ENCODE measurements around the gene AFDN.

AFDN gene

DNA sequence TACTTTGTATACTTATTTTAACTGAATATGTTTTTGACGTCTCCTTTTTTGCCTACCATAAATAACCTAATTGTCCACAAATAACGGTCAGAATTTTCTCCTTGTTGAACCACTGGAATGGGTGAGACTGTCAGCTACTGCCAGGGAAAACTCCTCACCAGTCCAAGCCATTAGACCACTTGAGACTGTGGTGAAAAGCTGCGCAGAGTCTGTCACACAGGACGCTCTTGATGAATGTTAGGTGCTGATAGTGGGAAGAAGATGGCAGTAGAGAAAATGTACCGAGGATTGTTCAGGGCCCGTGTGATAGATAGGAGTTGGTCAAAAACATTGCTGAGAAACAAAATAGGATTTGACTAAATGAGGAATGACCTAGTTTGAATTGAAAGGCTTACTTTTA, 95.1 kb downstream of the AFDN start:
- DNase-seq: no peak

DNA sequence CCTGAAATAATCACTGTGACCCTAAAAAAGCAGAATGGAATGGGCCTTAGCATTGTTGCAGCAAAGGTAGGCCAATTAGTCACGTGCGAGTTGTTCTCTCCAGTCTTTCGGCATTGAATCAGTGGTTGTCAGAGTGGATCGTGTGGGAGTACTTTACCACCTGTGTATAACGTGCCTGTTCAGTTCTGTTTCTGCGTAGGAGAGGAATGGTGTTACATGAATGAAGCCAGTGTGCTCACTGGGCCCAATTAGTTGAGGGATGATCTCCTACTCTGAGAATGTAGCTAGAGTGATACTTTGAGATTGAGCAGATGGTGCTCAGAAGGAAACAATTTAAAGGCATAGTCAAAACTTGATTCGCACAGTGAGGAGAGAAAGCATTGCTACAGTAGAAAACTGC, 98.3 kb downstream of the AFDN start:
- no peak for DNase-seq

DNA sequence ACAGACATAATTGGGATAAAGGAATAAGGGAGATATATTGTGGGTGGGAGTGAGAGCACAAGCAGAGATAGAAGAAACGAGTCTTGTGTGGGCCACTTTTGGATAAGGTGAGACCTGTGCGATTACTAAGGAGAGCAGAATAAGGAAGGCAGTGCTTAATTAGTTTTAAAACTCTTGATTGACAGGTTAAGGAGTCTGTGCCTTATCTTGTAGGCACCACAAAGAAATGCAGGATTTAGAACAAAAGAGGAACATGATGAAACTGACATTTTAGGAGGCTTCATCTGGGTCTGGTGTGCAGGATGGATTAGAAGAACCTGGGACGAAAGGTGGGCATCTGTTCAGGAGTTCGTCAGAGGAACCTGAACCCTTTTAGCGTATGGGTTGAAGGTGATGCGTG, 100.5 kb downstream of the AFDN start:
- DNase-seq: no peak

DNA sequence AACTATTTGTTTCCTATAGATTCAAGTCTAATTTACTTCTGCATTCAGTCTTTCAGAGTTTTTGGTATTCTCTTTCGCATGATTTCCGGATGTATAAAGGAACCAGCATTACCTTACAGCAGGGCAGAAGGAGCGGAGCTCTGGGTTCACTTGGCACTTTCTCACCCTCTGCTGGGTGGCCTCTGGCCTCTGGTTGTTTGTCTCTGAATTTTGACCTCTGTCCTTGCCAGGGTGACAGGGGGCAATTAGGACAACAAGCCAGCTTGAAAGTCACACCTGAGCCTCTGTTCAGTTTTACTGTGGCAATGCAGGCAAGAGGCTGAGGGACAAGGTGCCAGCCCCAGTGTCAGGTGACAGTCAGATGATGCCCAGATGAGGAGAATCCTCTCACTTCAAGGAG, 101.4 kb downstream of the AFDN start:
- no peak for DNase-seq

DNA sequence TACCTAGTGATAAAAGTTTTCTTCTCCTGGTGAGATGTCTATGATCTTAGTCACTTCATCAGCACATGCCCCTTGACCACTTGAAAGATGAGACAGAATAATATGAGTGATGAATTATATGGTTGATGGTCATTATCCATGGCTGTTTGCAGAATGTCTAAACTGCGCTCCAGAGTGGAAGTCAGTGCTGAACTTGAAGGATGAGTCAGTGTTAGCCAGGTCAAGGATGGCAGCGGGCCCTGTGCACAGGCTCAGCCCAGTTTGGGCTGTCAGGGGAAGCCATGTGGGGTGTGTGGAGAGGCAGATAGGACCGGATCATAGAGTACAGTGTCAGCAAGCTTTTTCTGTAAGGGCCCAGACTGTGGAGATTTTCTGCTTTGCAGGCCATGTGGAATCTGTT, 103.6 kb downstream of the AFDN start:
- no peak for DNase-seq

DNA sequence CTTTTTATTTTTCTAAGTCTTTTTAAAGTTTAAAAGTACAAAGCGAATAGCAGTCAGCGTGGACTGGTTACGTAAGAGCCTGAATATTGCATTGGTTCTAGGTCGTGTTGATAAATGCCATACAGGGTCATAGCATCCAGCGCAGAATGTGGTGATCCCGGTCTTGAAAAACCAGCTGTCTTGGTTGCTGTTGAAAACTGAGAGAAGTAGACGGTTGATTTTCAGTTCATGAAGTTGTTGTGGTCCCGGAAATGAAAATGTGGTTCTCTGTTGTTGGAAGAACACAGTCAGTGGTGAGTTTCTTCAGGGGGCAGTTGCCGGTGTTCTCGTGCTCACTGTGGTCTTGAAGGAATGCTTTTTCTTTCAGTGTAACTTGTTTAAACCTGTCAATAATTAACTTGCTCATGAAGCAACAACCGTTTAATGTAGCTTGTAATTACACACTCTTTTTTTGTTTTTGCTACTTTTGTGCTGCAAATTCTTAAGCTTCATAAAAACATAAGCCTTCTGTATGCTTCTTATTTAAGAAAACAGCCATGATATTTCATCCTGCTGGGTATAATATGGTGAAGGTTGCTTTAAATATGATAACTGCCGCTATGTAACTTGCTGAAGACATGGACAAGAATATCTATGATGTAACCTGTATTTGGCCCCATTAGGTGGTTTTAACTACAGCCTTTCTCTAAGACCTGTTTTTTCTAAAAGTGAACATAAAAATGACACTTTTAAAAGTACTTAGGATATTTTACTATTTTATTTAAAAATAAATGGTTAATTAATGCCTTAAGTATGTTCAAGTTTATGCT, 106.0 kb downstream of the AFDN start:
- DNase-seq: no peak

DNA sequence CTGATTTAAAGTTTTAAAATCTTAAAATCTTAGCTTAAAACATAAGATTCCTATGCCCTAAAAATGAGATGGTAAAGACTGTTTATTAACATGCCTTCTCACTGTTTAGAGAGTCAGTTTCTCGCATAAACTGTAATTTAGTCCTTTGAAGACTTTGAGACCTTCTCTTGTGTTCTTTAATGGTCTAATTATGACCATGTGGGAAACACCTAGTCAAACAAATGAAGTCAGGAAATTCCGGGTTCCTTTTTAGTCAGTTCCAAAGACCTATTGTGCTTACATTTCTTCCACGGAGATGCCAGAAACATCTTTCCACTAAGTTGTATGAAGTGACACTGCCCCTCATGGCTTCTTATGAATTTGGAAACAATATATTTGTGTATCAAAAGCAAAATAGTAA, 106.6 kb downstream of the AFDN start:
- no peak for DNase-seq

DNA sequence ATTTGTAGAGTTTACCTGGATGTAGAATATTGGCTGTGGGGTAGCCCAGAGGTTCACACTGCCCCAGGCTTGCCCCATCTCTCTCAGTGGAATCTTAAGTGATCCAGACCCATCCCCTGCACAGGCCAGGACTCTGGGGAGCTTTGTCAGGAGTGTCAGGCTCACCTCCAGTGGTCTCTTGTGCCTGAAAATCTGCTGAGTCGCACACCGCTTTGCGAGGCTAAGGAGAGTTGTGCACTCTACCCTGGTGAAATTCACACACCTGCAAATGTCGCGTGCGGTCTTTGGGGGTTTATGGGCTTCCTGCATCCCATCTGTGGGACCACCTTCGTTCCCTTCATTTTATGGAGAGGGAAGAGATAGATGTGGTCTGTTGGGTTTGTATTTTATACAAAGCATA, 107.1 kb downstream of the AFDN start:
- no peak for DNase-seq

DNA sequence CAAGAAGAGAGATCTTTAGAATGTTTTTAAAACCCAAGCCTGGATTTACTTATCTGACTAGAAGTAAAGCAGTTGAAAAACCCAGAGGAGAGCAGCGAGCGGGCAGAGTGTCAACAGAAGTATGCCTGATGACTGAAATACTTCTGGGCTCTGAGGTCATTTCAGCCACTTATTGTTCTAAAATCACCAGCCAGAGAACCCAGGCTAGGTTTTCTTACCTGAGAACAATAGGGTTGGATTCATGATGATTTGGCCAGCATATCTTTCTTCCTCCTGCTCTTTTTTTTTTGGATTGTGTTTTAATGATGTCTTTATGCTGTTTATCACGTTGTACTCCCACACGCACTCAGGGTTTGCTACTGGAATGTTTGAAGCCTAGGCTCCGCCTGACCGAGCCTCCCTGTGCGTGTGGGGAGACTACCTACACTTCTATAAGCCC, 107.7 kb downstream of the AFDN start:
- DNase-seq: no peak

DNA sequence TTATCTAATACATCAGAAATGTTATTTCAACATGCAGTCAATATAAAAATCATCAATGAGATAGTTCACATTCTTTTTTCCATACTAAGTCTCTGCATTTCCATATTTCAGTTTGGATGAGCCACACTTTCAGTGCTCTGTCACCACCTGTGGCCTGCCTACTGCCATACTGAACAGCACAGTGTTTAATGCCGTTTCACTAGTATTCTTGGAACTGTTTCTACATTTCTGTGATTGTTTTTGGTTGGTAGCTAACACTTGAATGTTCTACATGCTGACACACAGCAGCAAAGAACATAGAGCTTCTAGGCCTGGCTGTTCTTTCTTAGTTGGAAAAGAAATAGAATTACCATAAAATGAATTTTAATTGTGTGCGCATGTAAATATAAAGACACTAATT, 109.3 kb downstream of the AFDN start:
- DNase-seq: no peak

DNA sequence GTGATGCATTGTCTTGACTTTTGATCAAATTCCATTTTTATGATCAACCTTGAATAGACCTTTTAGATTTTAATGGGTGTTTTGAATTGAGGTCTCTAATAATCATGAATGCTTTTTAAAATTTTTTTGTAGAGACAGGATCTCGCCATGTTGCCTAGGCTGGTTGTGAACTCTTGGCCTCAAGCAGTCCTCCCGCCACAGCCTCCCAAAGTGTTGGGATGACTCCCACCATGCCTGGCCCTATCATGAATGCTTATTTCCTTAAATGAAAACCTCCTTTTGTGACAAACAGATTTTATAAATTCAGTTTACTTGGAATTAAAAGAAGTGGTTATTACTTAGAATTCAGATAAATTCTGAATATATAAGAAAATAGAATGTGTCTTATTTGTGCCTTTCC, 110.6 kb downstream of the AFDN start:
- DNase-seq: no peak

DNA sequence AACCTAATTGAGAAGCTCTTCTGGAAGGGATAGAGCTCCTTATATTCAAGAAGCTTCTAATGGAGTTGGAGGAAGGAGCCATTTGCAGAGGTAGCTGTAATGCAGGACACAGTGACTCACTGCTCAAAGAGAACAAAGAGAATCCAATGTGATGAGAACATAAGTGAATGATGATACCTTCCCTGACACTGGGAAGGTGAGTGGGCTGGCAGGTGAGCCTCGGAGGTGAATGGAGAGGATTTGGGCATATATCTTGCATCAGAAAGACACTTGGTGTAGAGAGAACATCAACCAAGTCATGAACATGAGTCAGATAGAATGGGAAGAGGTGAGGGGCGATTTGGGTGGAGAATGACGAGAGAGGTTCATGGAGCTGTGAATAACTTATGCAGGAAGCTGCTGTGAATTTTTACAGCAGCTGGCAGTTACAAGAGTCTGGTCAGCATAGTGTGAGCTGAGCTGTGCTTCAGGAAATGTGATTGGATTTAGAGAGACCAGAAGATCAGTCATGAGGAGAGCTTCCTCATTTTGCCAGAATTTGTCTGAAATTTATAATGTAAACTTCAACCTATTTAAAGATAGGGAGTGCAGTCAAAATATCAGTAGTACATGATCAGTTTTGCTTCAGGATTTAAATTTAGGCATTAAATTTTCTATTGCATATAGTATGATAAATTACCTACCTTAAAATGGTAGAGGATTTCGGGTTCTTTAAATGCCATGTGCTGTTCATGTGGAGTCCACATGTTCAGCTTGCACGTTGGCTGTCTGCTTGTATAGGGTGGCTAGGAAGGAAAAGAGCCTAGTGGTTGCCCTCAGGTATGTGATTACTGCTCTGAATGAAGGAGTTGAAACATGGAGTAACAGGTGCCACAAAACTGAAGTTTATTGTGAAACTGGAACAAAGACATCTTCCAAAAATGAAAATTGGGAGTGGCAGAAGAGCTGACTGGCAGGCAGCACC, 111.5 kb downstream of the AFDN start:
- no peak for DNase-seq

DNA sequence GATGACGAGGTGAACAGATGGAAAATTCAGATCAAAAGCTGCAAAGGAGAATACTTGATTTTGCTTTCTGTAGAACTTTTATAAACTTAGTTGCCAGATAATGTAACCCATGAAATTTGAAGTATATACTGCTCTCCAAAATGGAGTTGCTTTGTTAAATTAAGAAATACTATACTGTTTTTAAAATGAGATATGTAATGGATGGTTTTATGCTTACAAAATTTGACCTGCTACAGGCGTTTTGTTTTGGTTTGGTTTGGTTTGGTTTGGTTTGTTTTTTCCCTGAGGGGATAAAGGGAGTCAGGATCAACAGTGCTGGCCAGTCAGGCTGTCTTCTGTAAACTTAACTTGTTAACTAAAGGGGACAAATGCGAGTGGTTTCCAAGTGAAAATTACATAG, 115.1 kb downstream of the AFDN start:
- no peak for DNase-seq

DNA sequence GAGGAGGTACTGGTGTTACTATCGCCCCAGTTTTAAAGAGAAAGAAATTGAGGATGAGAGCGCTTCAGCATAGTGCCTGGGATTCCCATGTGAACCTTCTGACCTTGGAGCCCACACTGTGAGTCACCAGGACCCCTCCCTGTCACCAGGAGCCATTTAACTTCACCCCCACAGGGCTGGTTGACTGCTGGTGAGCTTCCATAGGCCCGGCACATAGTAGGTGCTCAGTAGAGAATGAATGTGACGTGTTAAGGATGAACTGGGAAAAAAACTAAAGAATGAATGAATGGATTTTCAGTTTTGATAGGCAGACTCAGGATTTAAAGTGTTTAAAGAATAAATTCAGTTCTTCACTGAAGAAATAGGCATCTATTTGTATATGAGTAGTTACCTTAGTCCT, 117.4 kb downstream of the AFDN start:
- no peak for DNase-seq

DNA sequence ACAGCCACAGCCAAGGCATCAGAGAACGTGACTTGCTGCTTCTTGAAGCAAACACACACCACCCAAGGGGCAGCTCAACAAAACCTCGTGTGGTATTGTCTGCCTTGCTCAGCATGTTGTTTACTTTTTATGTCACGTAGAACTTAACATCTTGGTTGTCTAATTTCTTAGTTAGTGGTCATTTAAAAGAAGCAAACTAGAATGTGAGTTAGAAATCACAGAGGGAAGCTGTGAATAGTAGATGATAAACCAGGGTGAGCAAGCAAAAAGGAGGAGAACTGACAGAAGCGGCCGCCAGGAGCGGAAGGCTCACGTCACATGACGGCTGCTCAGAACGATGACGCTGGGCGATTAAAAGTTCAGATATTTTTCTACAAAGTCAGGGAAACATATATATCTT, 119.3 kb downstream of the AFDN start:
- DNase-seq: no peak

DNA sequence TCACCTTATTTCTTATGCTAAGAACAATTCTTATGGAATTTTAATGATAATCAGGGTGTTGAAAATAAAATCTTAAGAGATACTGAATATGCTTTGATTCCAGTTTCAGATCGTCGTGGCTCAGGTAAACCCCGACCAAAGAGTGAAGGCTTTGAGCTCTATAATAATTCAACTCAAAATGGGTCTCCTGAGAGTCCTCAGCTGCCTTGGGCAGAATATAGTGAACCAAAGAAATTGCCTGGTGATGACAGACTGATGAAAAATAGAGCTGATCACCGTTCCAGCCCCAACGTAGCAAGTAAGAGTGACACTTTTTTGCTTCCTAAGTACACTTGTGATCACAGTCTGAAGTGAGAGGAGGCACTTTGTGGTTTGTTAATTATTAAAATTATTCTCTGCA, 119.9 kb downstream of the AFDN start:
- DNase-seq: no peak

DNA sequence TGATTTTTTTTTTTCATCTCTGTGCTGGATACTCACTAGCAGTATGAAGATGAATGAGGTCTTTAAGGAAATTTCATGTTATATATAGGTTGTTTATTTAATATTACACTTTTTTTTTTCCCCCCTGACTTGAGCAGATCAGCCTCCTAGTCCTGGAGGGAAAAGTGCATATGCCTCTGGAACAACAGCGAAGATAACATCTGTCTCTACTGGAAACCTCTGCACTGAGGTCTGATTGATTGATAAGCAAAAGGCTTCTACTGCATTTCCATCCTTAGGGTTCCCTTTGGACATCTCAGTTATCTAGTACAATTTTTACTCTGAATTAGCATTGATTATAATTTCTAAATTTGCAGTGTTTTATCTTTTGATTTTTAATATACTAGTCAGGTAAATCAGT, 121.0 kb downstream of the AFDN start:
- DNase-seq: no peak

DNA sequence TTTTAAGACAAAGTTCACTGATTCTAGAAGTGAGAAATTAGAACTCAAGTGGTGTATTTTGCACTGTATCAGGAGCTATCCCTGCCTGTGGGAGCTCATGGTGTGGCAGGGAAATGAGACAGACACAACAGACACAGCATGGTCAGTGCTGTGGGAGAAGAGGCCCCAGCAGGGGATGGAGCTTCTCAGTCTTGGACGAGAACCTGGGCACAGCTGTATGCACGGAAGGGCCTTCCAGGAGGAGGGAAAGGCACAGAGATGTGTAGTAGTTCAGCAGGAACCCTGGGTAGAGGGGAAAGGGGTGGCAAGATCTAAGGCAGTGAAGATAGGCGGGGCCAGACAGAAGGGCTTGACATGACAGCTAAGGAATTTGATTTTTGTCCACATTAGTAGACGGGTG, 122.0 kb downstream of the AFDN start:
- DNase-seq: no peak

DNA sequence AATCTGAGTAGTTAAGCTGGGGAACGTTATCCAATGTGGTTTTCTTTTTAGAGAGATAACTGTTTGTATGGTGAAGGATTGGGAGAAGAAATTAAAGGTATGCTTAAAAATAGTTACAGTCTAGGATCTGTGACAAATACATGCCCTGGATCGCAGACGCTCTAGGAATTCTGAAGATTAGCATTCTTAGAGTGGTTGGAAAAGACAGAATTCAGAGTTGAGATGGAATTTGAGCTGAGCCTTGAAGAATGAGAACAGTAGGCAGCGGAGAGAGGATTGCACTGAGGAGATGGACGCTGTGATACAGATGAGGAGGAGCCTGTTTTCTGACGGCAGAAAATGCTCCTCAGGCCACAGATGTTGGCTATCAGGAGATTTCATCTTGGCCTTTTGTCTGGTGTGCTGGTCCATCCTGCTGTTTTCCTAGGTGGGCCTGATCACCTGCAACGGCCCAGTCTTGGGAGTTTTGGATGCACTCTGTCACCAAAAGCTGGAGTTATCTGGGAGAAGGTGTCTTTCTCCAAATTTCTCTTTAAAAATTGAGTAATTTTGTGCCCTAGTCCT, 122.5 kb downstream of the AFDN start:
- no peak for DNase-seq

DNA sequence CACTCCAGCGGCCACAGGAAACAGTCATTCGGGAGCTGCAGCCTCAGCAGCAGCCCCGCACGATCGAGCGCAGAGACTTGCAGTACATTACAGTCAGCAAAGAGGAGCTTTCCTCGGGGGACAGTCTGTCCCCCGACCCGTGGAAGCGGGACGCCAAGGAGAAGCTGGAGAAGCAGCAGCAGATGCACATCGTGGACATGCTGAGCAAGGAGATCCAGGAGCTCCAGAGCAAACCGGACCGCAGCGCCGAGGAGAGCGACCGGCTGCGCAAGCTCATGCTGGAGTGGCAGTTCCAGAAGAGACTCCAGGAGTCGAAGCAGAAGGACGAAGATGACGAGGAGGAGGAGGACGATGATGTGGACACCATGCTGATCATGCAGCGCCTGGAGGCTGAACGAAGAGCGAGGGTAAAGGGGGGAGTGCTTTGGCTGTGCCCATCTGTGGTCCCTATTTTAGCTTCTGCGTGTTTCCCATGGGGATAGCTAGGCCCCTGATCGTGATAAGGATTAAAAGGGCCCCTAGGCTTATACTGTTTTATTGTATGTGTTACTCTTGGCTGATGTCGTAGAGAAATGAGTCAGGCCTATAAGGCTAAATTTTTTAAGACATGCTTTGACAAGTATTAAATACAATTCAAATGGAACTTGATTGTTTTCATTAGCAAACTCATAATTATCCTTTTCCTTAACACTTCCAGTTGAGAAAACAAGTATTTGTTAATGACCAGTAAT, 125.2 kb downstream of the AFDN start:
- DNase-seq: no peak

DNA sequence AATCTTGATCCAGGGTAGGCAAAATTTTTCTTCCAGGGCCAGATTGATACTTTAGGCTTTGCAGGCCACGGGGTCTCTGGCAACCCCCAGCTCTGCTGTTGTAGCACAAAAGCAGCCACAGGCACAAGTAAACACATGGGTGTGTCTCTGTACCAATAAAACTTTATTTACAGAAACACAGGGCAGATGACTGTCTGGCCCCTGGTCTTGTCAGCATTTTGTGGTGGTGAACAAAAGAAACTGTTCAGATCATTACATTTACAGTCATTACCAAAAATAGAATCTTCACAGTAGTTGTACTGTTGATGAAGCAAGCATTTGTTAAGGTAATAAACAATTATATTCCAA, 125.8 kb downstream of the AFDN start:
- DNase-seq: no peak

DNA sequence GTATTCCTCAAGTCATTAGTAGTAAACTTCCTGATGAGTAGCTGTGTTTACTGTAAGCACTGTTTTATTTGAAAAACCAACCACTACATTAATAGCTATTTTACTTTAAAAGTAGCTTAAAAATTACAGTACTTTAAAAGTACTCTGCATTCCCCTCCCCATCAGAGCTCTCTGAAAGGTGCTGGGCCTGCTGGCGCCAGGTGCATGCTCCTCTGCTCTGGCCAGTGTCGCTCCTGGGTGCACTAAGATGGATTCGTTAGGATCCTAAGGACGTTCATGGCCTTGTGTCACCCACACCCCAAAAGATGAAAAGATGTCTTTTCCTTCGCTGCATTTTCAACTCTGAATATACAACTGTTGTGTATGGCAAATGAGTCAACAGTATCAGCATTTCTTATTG, 126.8 kb downstream of the AFDN start:
- no peak for DNase-seq

DNA sequence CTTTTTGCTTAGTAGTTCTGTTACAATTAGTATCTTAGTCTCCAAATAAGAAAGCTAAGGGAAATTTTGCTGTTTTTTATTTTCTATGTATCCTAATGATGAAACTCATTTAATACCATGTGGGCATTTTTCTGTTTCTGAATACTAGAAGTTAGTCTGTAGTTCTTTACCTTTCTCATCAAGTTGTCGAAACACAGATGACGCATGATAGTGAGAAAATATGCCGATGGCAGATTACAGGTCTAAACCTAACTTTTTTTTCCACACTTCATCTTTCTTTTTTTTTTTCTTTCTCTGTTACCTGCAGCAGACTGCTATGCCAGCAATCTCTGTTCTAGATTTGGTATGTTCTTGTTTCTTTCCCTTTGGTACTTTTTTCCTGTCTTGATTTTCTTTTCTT, 127.4 kb downstream of the AFDN start:
- no peak for DNase-seq
